ENCODE measurements around the gene TARS1. TPM values are rescaled to one million over a fixed set of nuclear protein-coding genes. Genes with fewer than 3 reads are reported as not detected.

Gene TARS1
- total and polyA plus RNA-seq, 9 donors: 34.1 to 176 (median 48.9) TPM

- no peak overlapping the region for H3K27ac ChIP-seq
- peaks cover 8% of the 10 kb centered on the region for H3K4me1 ChIP-seq (ENCODE audit: insufficient read depth)
- H3K27me3 ChIP-seq: no peaks in the 10 kb centered on the region
- H3K9me3 ChIP-seq: no peaks in the 10 kb centered on the region
- intact Hi-C loops (cut with DNase I): no loop called here
- TF ChIP-seq CTCF (IDR thresholded peaks at IDR 0.05) (no peak), POLR2A (IDR thresholded peaks at IDR 0.05) (no peak), EP300 (IDR thresholded peaks at IDR 0.05) (no peak)
- 96 to 100% (median 96%) methylated on average over 1 of the region's 1 CpG for WGBS, 3 donors
- H3K4me3 ChIP-seq: no peak overlapping the region
- H3K36me3 ChIP-seq: no peaks in the 10 kb centered on the region
- no peak for DNase-seq
These were observed 17.1 kb downstream of the TARS1 start for GRCh38 chr5:33457817-33458216.

GRCh38 chr5:33460210-33460609 lies 19.4 kb downstream of the TARS1 start:
- no peak overlapping the region for H3K4me3 ChIP-seq
- no peak for DNase-seq
- no peak overlapping the region for H3K27ac ChIP-seq
- H3K9me3 ChIP-seq: no peaks in the 10 kb centered on the region
- peaks cover 8% of the 10 kb centered on the region for H3K4me1 ChIP-seq (ENCODE audit: insufficient read depth)
- TF ChIP-seq CTCF (IDR thresholded peaks at IDR 0.05): no peak
- no peak for TF ChIP-seq EP300 (IDR thresholded peaks at IDR 0.05)
- no peak for TF ChIP-seq POLR2A (IDR thresholded peaks at IDR 0.05)
- intact Hi-C loops (cut with DNase I): no loop called here
- H3K27me3 ChIP-seq: no peaks in the 10 kb centered on the region
- 92 to 98% (median 97%) methylated on average over 2 of the region's 2 CpGs for WGBS, 3 donors
- no peaks in the 10 kb centered on the region for H3K36me3 ChIP-seq

GRCh38 chr5:33462456-33462855 lies 21.7 kb downstream of the TARS1 start:
- TF ChIP-seq EP300 (IDR thresholded peaks at IDR 0.05) (no peak), CTCF (IDR thresholded peaks at IDR 0.05) (no peak), POLR2A (IDR thresholded peaks at IDR 0.05) (no peak)
- DNase-seq: no peak

GRCh38 chr5:33465120-33465519 lies 24.4 kb downstream of the TARS1 start:
- intact Hi-C loops (cut with DNase I): no loop called here
- TF ChIP-seq POLR2A (IDR thresholded peaks at IDR 0.05) (no peak), EP300 (IDR thresholded peaks at IDR 0.05) (no peak), CTCF (IDR thresholded peaks at IDR 0.05) (no peak)
- Histone ChIP-seq H3K27ac (no peak overlapping the region), H3K4me3 (no peak overlapping the region), H3K9me3 (no peaks in the 10 kb centered on the region), H3K27me3 (no peaks in the 10 kb centered on the region), H3K4me1 (ENCODE audit: insufficient read depth) (no peaks in the 10 kb centered on the region), H3K36me3 (no peaks in the 10 kb centered on the region)
- 92 to 98% (median 96%) methylated on average over 3 of the region's 3 CpGs for WGBS, 3 donors
- no peak for DNase-seq

More at GRCh38 chr5:33462456-33462855, 21.7 kb downstream of the TARS1 start:
- intact Hi-C loops (cut with DNase I): no loop called here
- H3K4me3 ChIP-seq: no peak overlapping the region
- WGBS, 3 donors: 10 to 34% (median 12%) methylated on average over 3 of the region's 3 CpGs
- H3K9me3 ChIP-seq: no peaks in the 10 kb centered on the region
- no peaks in the 10 kb centered on the region for H3K27me3 ChIP-seq
- no peaks in the 10 kb centered on the region for H3K36me3 ChIP-seq
- H3K27ac ChIP-seq: no peak overlapping the region
- H3K4me1 ChIP-seq (ENCODE audit: insufficient read depth): peaks cover 4% of the 10 kb centered on the region

All from ovary (tissue), 9 donors.